Liver (tissue), 9 donors: ENCODE data around the gene SELENOM. TPM values are rescaled to one million over a fixed set of nuclear protein-coding genes. Genes with fewer than 3 reads are reported as not detected.

Experiments used
- DNase-seq: peaks from one replicate; pipeline ENCODE4 v3.0.0-alpha.2; 2017; ENCODE audit warnings: low spot score
- H3K27ac ChIP-seq, 2 donors: one replicate each; pipeline ENCODE4 v1.7.0; 2013; ENCODE audit warnings: inconsistent platforms in 2 of 2, low read length in 2 of 2, control low read depth in 1 of 2, low read depth in 1 of 2, mild to moderate bottlenecking in 1 of 2
- H3K27me3 ChIP-seq, 4 donors: one replicate each; pipeline versions ENCODE4 v1.6.1 to v1.7.0; 2013; ENCODE audit warnings: low read length in 3 of 4, inconsistent platforms in 1 of 4, mild to moderate bottlenecking in 1 of 4, moderate library complexity in 1 of 4; ENCODE audit not compliant: control insufficient read depth in 4 of 4, insufficient read depth in 4 of 4
- H3K36me3 ChIP-seq, 4 donors: one replicate each; pipeline versions ENCODE4 v1.6.1 to v1.7.0; 2013; ENCODE audit warnings: low read length in 3 of 4, mild to moderate bottlenecking in 3 of 4, low read depth in 1 of 4, moderate library complexity in 1 of 4; ENCODE audit not compliant: control insufficient read depth in 4 of 4, insufficient read depth in 3 of 4
- H3K4me1 ChIP-seq, 4 donors: one replicate each; pipeline versions ENCODE4 v1.6.1 to v1.7.0; 2013; ENCODE audit warnings: low read length in 3 of 4, mild to moderate bottlenecking in 3 of 4, moderate library complexity in 1 of 4; ENCODE audit not compliant: control insufficient read depth in 4 of 4, insufficient read depth in 4 of 4
- H3K4me3 ChIP-seq, 3 donors: one replicate each; pipeline versions ENCODE4 v1.6.1 to v1.7.0; 2013; ENCODE audit warnings: low read length in 3 of 3, control low read depth in 1 of 3, low read depth in 1 of 3, mild to moderate bottlenecking in 1 of 3
- H3K9ac ChIP-seq, 2 donors: one replicate each; pipeline ENCODE4 v1.7.0; 2013; ENCODE audit warnings: low read length in 2 of 2, mild to moderate bottlenecking in 2 of 2, moderate library complexity in 2 of 2, control low read depth in 1 of 2, low read depth in 1 of 2
- H3K9me3 ChIP-seq, 4 donors: one replicate each; pipeline versions ENCODE4 v1.6.1 to v1.7.0; 2013; ENCODE audit warnings: low read length in 3 of 4; ENCODE audit not compliant: control insufficient read depth in 4 of 4
- ATF3 ChIP-seq: IDR thresholded peaks from 2 replicates; pipeline ENCODE4 v1.6.1; 2016; ENCODE audit warnings: antibody characterized with exemption
- CTCF ChIP-seq: fragments of 150-350 bp; IDR thresholded peaks from 2 replicates; pipeline ENCODE4 v1.5.1; 2017; ENCODE audit warnings: improper control_type of control experiment, low read depth, low read length; ENCODE audit not compliant: missing input control
- EGR1 ChIP-seq, 2 donors: IDR thresholded peaks; 2 replicates each; pipeline ENCODE4 v1.6.1; 2016 to 2018; ENCODE audit warnings: antibody characterized with exemption in 2 of 2, low read depth in 2 of 2
- FOXA1 ChIP-seq: IDR thresholded peaks from 2 replicates; pipeline ENCODE4 v1.6.1; 2016; ENCODE audit warnings: antibody characterized with exemption
- FOXA2 ChIP-seq: IDR thresholded peaks from 2 replicates; pipeline ENCODE4 v1.6.1; 2016; ENCODE audit warnings: antibody characterized with exemption
- GABPA ChIP-seq, 2 donors: IDR thresholded peaks in 1 of 2; conservative IDR thresholded peaks in 1 of 2; 2 replicates each; pipeline ENCODE4 v1.6.1; 2016; ENCODE audit warnings: antibody characterized with exemption in 2 of 2, mild to moderate bottlenecking in 1 of 2, moderate library complexity in 1 of 2
- HNF4A ChIP-seq, 2 donors: conservative IDR thresholded peaks; 2 replicates each; pipeline ENCODE4 v1.6.1; 2016; ENCODE audit warnings: antibody characterized with exemption in 2 of 2, mild to moderate bottlenecking in 2 of 2
- HNF4G ChIP-seq: IDR thresholded peaks from 2 replicates; pipeline ENCODE4 v1.6.1; 2016; ENCODE audit warnings: antibody characterized with exemption
- JUND ChIP-seq, 2 donors: IDR thresholded peaks; 2 replicates each; pipeline ENCODE4 v1.6.1; 2016; ENCODE audit warnings: antibody characterized with exemption in 2 of 2
- MAX ChIP-seq: IDR thresholded peaks from 2 replicates; pipeline ENCODE4 v1.6.1; 2016; ENCODE audit warnings: antibody characterized with exemption
- NR2F2 ChIP-seq: IDR thresholded peaks from 2 replicates; pipeline ENCODE4 v1.6.1; 2016; ENCODE audit warnings: antibody characterized with exemption
- RAD21 ChIP-seq, 2 donors: IDR thresholded peaks; 2 replicates each; pipeline ENCODE4 v1.6.1; 2016; ENCODE audit warnings: antibody characterized with exemption in 2 of 2, mild to moderate bottlenecking in 2 of 2
- REST ChIP-seq: IDR thresholded peaks from 2 replicates; pipeline ENCODE4 v1.6.1; 2016; ENCODE audit warnings: antibody characterized with exemption, mild to moderate bottlenecking
- RXRA ChIP-seq, 2 donors: IDR thresholded peaks; 2 replicates each; pipeline ENCODE4 v1.6.1; 2017 to 2018; ENCODE audit warnings: antibody characterized with exemption in 2 of 2, mild to moderate bottlenecking in 1 of 2
- SP1 ChIP-seq: IDR thresholded peaks from 2 replicates; pipeline ENCODE4 v1.6.1; 2018; ENCODE audit warnings: antibody characterized with exemption, mild to moderate bottlenecking
- TAF1 ChIP-seq: conservative IDR thresholded peaks from 2 replicates; pipeline ENCODE4 v1.6.1; 2016; ENCODE audit warnings: antibody characterized with exemption, mild to moderate bottlenecking
- YY1 ChIP-seq: IDR thresholded peaks from 2 replicates; pipeline ENCODE4 v1.6.1; 2016; ENCODE audit warnings: antibody characterized with exemption, mild to moderate bottlenecking
- WGBS: extraction: QIAGEN DNeasy Blood & Tissue Kit; methylation state at CpG from one replicate; pipeline ENCODE4 v1.1.7; 2013; 5-methylcytosine and 5-hydroxymethylcytosine counted together
- polyA plus RNA-seq, 2 donors: library from polyadenylated mRNA; stranded (reverse) in 1 of 2; unstranded in 1 of 2; fragments of 200-250 nt in 1 of 2; fragments of >200 nt in 1 of 2; fragmentation: Nextera tagmentation in 1 of 2; extraction: Ambion mirVana in 1 of 2; gene quantifications; one replicate each; pipeline versions ENCODE4 v1.2.1 to v1.2.3, GENCODE V29; 2013 to 2015
- total RNA-seq, 2 donors: library from RNA; depleted of rRNA; stranded (reverse); fragments of >200 nt; gene quantifications; one replicate each; pipeline ENCODE4 v1.2.3, GENCODE V29; 2014
- donor health status: healthy.
- donor health status: healthy.
- donor health status: healthy.
- donor health status: healthy.
- donor health status: healthy.

Gene SELENOM
- total and polyA plus RNA-seq, 4 donors: 3.0 to 17.3 (median 12.2) TPM

GRCh38 chr22:31134688-31135087 lies 27.3 kb upstream of the SELENOM start:
- no peaks in the 10 kb centered on the region for H3K27me3 ChIP-seq
- H3K4me3 ChIP-seq: no peak overlapping the region
- H3K9ac ChIP-seq: no peak overlapping the region
- WGBS: 89% methylated on average over 4 of the region's 4 CpGs
- H3K9me3 ChIP-seq: no peaks in the 10 kb centered on the region
- H3K4me1 ChIP-seq: no peaks in the 10 kb centered on the region
- no peak overlapping the region for H3K27ac ChIP-seq
- TF ChIP-seq YY1 (no peak), NR2F2 (no peak), FOXA1 (no peak), HNF4G (no peak), HNF4A (conservative IDR thresholded peaks at IDR 0.05) (no peak), TAF1 (no peak), RXRA (IDR thresholded peaks at IDR 0.05) (no peak), MAX (no peak), EGR1 (IDR thresholded peaks at IDR 0.05; ENCODE audit: low read depth in 2 of 2) (no peak), SP1 (no peak), CTCF (no peak), JUND (IDR thresholded peaks at IDR 0.05) (no peak), FOXA2 (no peak), GABPA (IDR thresholded peaks at IDR 0.05 in 1 of 2, conservative IDR thresholded peaks at IDR 0.05 in 1 of 2) (no peak), REST (no peak), RAD21 (IDR thresholded peaks at IDR 0.05) (no peak)
- H3K36me3 ChIP-seq: no peaks in the 10 kb centered on the region
- no peak for DNase-seq

- Histone ChIP-seq H3K27ac (no peak overlapping the region), H3K36me3 (no peaks in the 10 kb centered on the region), H3K4me1 (no peaks in the 10 kb centered on the region), H3K4me3 (no peak overlapping the region), H3K27me3 (no peaks in the 10 kb centered on the region), H3K9ac (no peak overlapping the region), H3K9me3 (no peaks in the 10 kb centered on the region)
- no peak for DNase-seq
- TF ChIP-seq EGR1 (IDR thresholded peaks at IDR 0.05; ENCODE audit: low read depth in 2 of 2): no peak
- no peak for TF ChIP-seq YY1
- TF ChIP-seq NR2F2: no peak
- TF ChIP-seq GABPA (IDR thresholded peaks at IDR 0.05 in 1 of 2, conservative IDR thresholded peaks at IDR 0.05 in 1 of 2): no peak
- TF ChIP-seq MAX: no peak
- no peak for TF ChIP-seq ATF3
- TF ChIP-seq HNF4A (conservative IDR thresholded peaks at IDR 0.05): no peak
- no peak for TF ChIP-seq SP1
- TF ChIP-seq FOXA1: no peak
- 96% methylated on average over 19 of the region's 19 CpGs for WGBS
These were observed 26.5 kb upstream of the SELENOM start for GRCh38 chr22:31133911-31134310.
